Neuron (in vitro differentiated cells): ENCODE measurements around the gene SOX11.

Experiments used
- H2AFZ ChIP-seq: one replicate; pipeline ENCODE4 v1.6.1; 2013; ENCODE audit warnings: low read depth, mild to moderate bottlenecking, inconsistent platforms, low read length, moderate library complexity
- H3K27me3 ChIP-seq: one replicate; pipeline ENCODE4 v1.6.1; 2013; ENCODE audit warnings: low read length; ENCODE audit not compliant: insufficient read depth
- H3K36me3 ChIP-seq: one replicate; pipeline ENCODE4 v1.6.1; 2013; ENCODE audit warnings: low read length; ENCODE audit not compliant: insufficient read depth
- H3K4me1 ChIP-seq: one replicate; pipeline ENCODE4 v1.6.1; 2013; ENCODE audit warnings: low read length; ENCODE audit not compliant: insufficient read depth
- H3K4me3 ChIP-seq: 2 replicates; pipeline ENCODE4 v1.5.1; 2013; ENCODE audit warnings: mild to moderate bottlenecking, low read length, moderate library complexity
- H3K9me3 ChIP-seq: one replicate; pipeline ENCODE4 v1.6.1; 2013; ENCODE audit warnings: low read length

SOX11 gene

GRCh38 chr2:5674026-5674340, 18.2 kb upstream of the SOX11 start:
- Histone ChIP-seq H3K4me1 (peaks cover 9% of the 10 kb centered on the region), H3K27me3 (no peaks in the 10 kb centered on the region), H3K9me3 (no peaks in the 10 kb centered on the region), H3K36me3 (no peaks in the 10 kb centered on the region), H3K4me3 (no peak overlapping the region), H2AFZ (no peak overlapping the region)

- Histone ChIP-seq H3K4me1 (peaks cover 9% of the 10 kb centered on the region), H2AFZ (no peak overlapping the region), H3K4me3 (no peak overlapping the region), H3K36me3 (peaks cover 4% of the 10 kb centered on the region), H3K27me3 (no peaks in the 10 kb centered on the region), H3K9me3 (peaks cover 3% of the 10 kb centered on the region)
These were observed 15.1 kb upstream of the SOX11 start for GRCh38 chr2:5677133-5677532.

- Histone ChIP-seq H3K9me3 (peaks cover 3% of the 10 kb centered on the region), H3K27me3 (no peaks in the 10 kb centered on the region), H3K4me3 (no peak overlapping the region), H2AFZ (no peak overlapping the region), H3K4me1 (peaks cover under 1% of the 10 kb centered on the region), H3K36me3 (peaks cover 4% of the 10 kb centered on the region)
These were observed 8.7 kb upstream of the SOX11 start for GRCh38 chr2:5683471-5683870.

GRCh38 chr2:5685225-5685624, 7.0 kb upstream of the SOX11 start:
- Histone ChIP-seq H3K27me3 (no peaks in the 10 kb centered on the region), H3K4me1 (peaks cover 11% of the 10 kb centered on the region), H3K36me3 (peaks cover 4% of the 10 kb centered on the region), H3K4me3 (no peak overlapping the region), H2AFZ (no peak overlapping the region), H3K9me3 (peaks cover 3% of the 10 kb centered on the region)

GRCh38 chr2:5686068-5686467, 6.1 kb upstream of the SOX11 start:
- H2AFZ ChIP-seq = no peak overlapping the region
- no peaks in the 10 kb centered on the region for H3K27me3 ChIP-seq
- peaks cover 2% of the 10 kb centered on the region for H3K9me3 ChIP-seq
- H3K4me3 ChIP-seq = no peak overlapping the region
- peaks cover 4% of the 10 kb centered on the region for H3K36me3 ChIP-seq
- peaks cover 11% of the 10 kb centered on the region for H3K4me1 ChIP-seq

GRCh38 chr2:5686536-5686935, 5.6 kb upstream of the SOX11 start:
- Histone ChIP-seq H3K27me3 (no peaks in the 10 kb centered on the region), H2AFZ (no peak overlapping the region), H3K9me3 (no peaks in the 10 kb centered on the region), H3K36me3 (peaks cover 2% of the 10 kb centered on the region), H3K4me3 (no peak overlapping the region), H3K4me1 (peaks cover 11% of the 10 kb centered on the region)

GRCh38 chr2:5689750-5690149, 2.4 kb upstream of the SOX11 start:
- no peak overlapping the region for H2AFZ ChIP-seq
- peak overlapping the region; percentile 98 for H3K4me3 ChIP-seq
- H3K9me3 ChIP-seq = no peaks in the 10 kb centered on the region
- H3K4me1 ChIP-seq = peaks cover 11% of the 10 kb centered on the region
- H3K27me3 ChIP-seq = no peaks in the 10 kb centered on the region
- peaks cover 2% of the 10 kb centered on the region for H3K36me3 ChIP-seq

- Histone ChIP-seq H3K4me1 (peaks cover 11% of the 10 kb centered on the region), H2AFZ (no peak overlapping the region), H3K4me3 (peak overlapping the region; percentile 98), H3K9me3 (no peaks in the 10 kb centered on the region), H3K27me3 (no peaks in the 10 kb centered on the region), H3K36me3 (peaks cover 8% of the 10 kb centered on the region)
These were observed 1.9 kb upstream of the SOX11 start for GRCh38 chr2:5690286-5690685.

- Histone ChIP-seq H3K36me3 (peaks cover 13% of the 10 kb centered on the region), H3K9me3 (no peaks in the 10 kb centered on the region), H2AFZ (peak overlapping the region; percentile 54), H3K4me3 (peak overlapping the region; percentile 98), H3K27me3 (no peaks in the 10 kb centered on the region), H3K4me1 (peaks cover 13% of the 10 kb centered on the region)
These were observed 1.4 kb upstream of the SOX11 start for GRCh38 chr2:5690718-5691220.

GRCh38 chr2:5691221-5691984, 781 bp upstream of the SOX11 start:
- Histone ChIP-seq H3K4me3 (peak overlapping the region; percentile 98), H2AFZ (peak overlapping the region; percentile 54)

GRCh38 chr2:5692561-5693286, 540 bp downstream of the SOX11 start:
- Histone ChIP-seq H3K9me3 (no peaks in the 10 kb centered on the region), H3K27me3 (no peaks in the 10 kb centered on the region), H2AFZ (no peak overlapping the region), H3K4me1 (peaks cover 16% of the 10 kb centered on the region), H3K36me3 (peaks cover 30% of the 10 kb centered on the region), H3K4me3 (peak overlapping the region; percentile 98)

More at GRCh38 chr2:5691221-5691984, 781 bp upstream of the SOX11 start:
- peaks cover 13% of the 10 kb centered on the region for H3K4me1 ChIP-seq
- no peaks in the 10 kb centered on the region for H3K27me3 ChIP-seq
- peaks cover 19% of the 10 kb centered on the region for H3K36me3 ChIP-seq
- no peaks in the 10 kb centered on the region for H3K9me3 ChIP-seq

GRCh38 chr2:5693287-5694201, 1.4 kb downstream of the SOX11 start:
- no peak overlapping the region for H2AFZ ChIP-seq
- H3K36me3 ChIP-seq = peaks cover 38% of the 10 kb centered on the region
- no peaks in the 10 kb centered on the region for H3K27me3 ChIP-seq
- H3K4me1 ChIP-seq = peaks cover 23% of the 10 kb centered on the region
- H3K4me3 ChIP-seq = peak overlapping the region; percentile 98
- no peaks in the 10 kb centered on the region for H3K9me3 ChIP-seq

- H3K4me1 ChIP-seq = peaks cover 24% of the 10 kb centered on the region
- no peak overlapping the region for H2AFZ ChIP-seq
- H3K36me3 ChIP-seq = peaks cover 45% of the 10 kb centered on the region
- H3K27me3 ChIP-seq = no peaks in the 10 kb centered on the region
- H3K9me3 ChIP-seq = no peaks in the 10 kb centered on the region
- H3K4me3 ChIP-seq = peak overlapping the region; percentile 98
These were observed 2.1 kb downstream of the SOX11 start for GRCh38 chr2:5694306-5694705.
